Measurements from ENCODE around the gene CISD1. TPM values are rescaled to one million over a fixed set of nuclear protein-coding genes. Genes with fewer than 3 reads are reported as not detected.
A peak's percentile ranks its signal among the peaks of the same experiment; 100 is the strongest.

CISD1 gene
- total and polyA plus RNA-seq, 2 donors (not counting 3 experiments of a cell fraction or from before 2014, with no cell fraction given), result 25.5 to 53.0 TPM

- peak overlapping the region; percentile 47 to 82 (median 82) for H3K4me3 ChIP-seq (replicated peaks in 1 of 3; ENCODE audit: insufficient read depth in 1 of 3, low read depth in 1 of 3, low read length in 3 of 3)
- H3K9me3 ChIP-seq (replicated peaks; ENCODE audit: control insufficient read depth, insufficient read depth, low read length), result no peaks in the 10 kb centered on the region
- ChIA-PET POLR2A (interaction anchor here (1.0 kb wide), 1 partner anchor 88 kb away, joined by 3 read pairs; no protein-coding TSS in a partner anchor), CTCF (interaction anchor here (0.8 to 3.9 kb wide), 6 partner anchors 13 to 90 kb away, joined by 3 to 31 read pairs (median 6); no protein-coding TSS in a partner anchor)
- H3K36me3 ChIP-seq (ENCODE audit: control insufficient read depth in 2 of 2, extremely low read depth in 1 of 2, insufficient read depth in 2 of 2, low read length in 2 of 2), result no peaks in the 10 kb centered on the region
- H3K27ac ChIP-seq (ENCODE audit: insufficient read depth, low read depth, low read length), result peak overlapping the region; percentile 58
- no peaks in the 10 kb centered on the region for H3K27me3 ChIP-seq (ENCODE audit: control insufficient read depth in 2 of 2, insufficient read depth in 2 of 2, low read length in 2 of 2)
- peak overlapping the region; percentile 64 for H3K9ac ChIP-seq (replicated peaks; ENCODE audit: extremely low read depth, insufficient read depth, low read length)
- DNase-seq (ENCODE audit: low read depth, low spot score), result peak; percentile 69
- H3K79me2 ChIP-seq (ENCODE audit: control insufficient read depth, insufficient read depth, low read length), result peaks cover 64% of the 10 kb centered on the region
- FAIRE-seq, result peak; percentile 21
- H2AFZ ChIP-seq (ENCODE audit: low read depth, low read length), result peak overlapping the region; percentile 52
- dilution Hi-C loops (cut with MboI; ENCODE audit: extremely low pct_ligation_motif_present, low sequenced_read_pairs) (no loop called here), intact Hi-C loops (cut with micrococcal nuclease) (no loop called here)
- peak overlapping the region; percentile 88 for H3K4me2 ChIP-seq (ENCODE audit: insufficient read depth, low read length)
- TSS peak; percentile 20 for BruUV-seq (replicated peaks)
- H4K20me1 ChIP-seq (replicated peaks; ENCODE audit: control insufficient read depth, extremely low read depth, insufficient read depth, low read length), result peaks cover 2% of the 10 kb centered on the region
- peaks cover 37% of the 10 kb centered on the region for H3K4me1 ChIP-seq (ENCODE audit: control insufficient read depth, extremely low read depth, insufficient read depth, low read length)
- H3K9me1 ChIP-seq (replicated peaks; ENCODE audit: control insufficient read depth, extremely low read depth, insufficient read depth, low read length), result no peaks in the 10 kb centered on the region
- TF ChIP-seq POLR2A (IDR thresholded peaks at IDR 0.05; ENCODE audit: low read depth, low read length) (no peak), CTCF (IDR thresholded peaks at IDR 0.05; ENCODE audit: extremely low read depth in 1 of 2, insufficient read depth in 1 of 2, low read depth in 1 of 2, low read length in 2 of 2) (no peak), EZH2 (IDR thresholded peaks at IDR 0.05; ENCODE audit: borderline replicate concordance, low read depth, low read length, severe bottlenecking) (no peak), POLR2AphosphoS5 (IDR thresholded peaks at IDR 0.05; ENCODE audit: insufficient read depth, low read depth, low read length) (no peak), JUN (IDR thresholded peaks at IDR 0.05; ENCODE audit: borderline replicate concordance, insufficient read depth, insufficient read length, low read depth) (no peak), FOS (IDR thresholded peaks at IDR 0.05; ENCODE audit: borderline replicate concordance, insufficient read depth, low read length) (no peak), MYC (IDR thresholded peaks at IDR 0.05; ENCODE audit: low read depth, low read length) (no peak), MAX (IDR thresholded peaks at IDR 0.05; ENCODE audit: insufficient read depth, insufficient read length) (no peak), GATA2 (IDR thresholded peaks at IDR 0.05; ENCODE audit: insufficient read depth, insufficient read length, low read depth, low read length) (no peak)
Observed at GRCh38 chr10:58266826-58267712, 1.9 kb upstream of the CISD1 start.
